Hematopoietic multipotent progenitor cell treated with erythropoietin and hydrocortisone succinate and interleukin-3 and kit ligand, for 8 days (in vitro differentiated cells): ENCODE data around the gene NAALADL2.

Source experiments
- DNase-seq: peaks from one replicate; pipeline ENCODE4 v3.0.0-alpha.2; 2015

NAALADL2 gene

DNA sequence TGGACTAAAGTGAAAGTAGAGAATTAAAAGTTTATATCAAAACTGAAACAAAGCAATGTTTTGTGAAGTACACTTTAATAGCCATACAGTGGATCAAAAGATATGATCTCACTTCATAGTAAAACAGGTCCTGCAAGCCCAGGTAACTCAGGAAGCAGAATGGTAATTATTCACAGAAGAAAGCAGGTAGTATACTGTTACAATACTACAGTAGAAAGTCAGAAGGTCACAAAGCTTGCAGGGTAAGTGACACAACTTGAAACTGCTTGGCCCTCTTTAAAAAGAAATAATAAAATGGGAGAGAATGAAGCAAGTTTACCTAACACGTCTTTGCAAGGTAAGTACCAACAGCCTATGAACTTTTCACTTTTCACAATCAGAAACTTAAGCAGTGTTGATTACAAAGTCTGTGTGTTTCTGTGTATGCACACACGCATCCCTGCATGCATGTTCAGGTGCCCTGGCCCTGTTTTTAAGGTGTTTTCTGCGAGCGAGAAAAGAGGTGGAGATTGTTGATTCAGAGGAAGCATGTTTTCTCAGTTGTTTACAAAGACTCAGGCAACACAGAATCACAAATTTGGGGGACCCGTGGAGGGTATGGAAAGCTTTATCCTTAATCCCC, at the start of gene NAALADL2:
NAALADL2 (plus strand) TSS at position 221 of the 622 bp plus-strand sequence.
- DNase-seq = no peak

DNA sequence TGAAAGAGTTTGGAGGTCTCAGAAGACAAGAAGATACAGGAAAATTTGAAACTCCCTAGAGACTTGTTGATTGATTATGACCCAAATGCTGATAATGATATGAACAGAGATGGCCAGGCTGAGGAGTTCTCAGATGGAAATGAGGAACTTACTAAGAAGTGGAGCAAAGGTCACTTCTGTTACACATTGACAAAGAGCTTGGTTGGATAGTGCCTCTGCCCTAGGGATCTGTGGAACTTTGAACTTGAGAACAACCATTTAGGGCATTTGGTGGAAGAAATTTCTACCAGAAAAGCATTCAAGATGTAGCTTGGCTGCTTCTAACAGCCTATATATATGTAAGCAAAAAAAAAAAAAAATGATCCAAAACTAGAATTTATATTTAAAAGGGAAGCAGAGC, 48.9 kb upstream of the NAALADL2 start:
- no peak for DNase-seq

DNA sequence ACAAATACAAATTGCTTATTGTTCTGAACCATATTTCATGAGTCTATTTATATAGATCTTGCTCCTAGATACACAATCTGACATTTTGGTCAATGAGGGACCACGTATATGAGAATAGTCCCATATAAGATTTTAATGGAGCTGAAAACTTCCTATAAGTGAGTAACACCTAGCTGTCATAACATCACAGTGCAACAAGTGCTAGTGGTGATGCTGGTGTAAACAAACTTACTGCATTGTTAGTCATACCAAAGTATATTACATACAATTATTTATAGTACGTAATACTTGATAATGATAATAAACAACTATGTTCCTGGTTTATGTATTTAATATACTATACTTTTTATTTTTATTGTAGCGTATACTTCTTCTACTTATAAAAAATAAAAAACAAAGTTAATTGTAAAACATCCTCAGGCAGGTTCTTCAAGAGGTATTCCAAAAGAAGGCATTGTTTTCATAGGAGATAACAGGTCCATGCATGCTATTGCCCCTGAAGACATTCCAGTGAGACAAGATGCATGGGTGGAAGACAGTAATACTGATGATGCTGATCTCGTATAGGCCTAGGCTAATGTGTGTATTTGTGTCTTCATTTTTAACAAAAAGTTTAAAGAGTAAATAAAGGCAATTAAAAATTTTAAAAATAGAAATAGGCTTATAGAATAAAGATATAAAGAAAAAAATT, 46.8 kb upstream of the NAALADL2 start:
- DNase-seq = no peak

DNA sequence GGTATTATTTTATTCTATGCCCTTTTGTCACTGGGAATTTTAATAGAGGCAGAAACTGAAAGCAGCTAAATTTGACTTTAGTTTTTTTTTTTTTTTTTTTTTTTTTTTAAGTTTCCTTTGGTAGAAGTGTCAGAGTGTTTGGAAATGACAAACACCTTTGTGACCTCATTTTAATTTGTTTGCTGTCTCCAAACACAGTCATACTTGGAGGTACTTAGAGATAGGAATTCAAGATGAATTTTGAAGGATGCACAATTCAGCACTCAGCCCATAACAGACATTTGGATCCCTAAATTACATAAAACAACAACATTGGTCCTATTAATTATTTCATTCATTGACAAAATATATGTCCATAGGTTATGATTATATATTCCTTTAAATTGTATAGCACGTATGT, 43.4 kb upstream of the NAALADL2 start:
- no peak for DNase-seq

DNA sequence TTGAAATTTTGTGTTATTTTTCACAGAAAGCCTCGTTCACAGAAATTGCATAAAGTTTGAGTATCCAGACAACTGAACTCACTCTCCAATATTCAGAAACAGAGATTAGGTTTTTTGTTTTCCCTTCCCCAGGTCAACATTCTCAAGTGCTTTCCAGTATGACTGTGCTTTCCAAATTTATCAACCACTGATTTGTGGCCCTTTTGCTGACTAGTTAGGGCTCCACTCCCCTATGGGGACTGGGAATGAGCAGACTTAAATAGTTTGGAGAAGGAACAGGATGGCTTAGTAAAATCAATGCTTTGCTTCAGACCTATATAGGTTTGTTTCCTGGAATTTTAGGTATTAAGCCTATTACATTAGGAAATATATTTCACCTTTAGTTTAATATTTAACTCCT, 38.2 kb upstream of the NAALADL2 start:
- DNase-seq = no peak

DNA sequence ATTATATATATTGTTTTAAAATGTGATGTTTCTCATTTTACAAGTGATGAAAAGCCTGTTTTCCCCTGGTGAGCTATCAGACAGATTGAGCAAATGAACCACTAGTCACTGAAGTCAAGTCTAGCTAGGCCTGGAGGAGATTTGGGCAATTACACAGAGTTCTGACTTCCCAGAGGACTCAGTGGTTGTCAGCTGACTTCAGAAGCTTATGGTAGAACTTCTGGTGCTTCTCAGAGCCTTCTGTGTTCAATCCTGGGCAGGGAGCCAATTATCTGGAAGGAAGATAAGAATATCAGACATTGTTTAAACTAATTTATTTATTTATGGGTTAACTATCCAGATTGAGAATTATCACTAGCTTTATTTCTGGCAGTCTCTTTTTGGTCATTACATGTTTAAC, 37.7 kb upstream of the NAALADL2 start:
- peak; percentile 9 for DNase-seq

DNA sequence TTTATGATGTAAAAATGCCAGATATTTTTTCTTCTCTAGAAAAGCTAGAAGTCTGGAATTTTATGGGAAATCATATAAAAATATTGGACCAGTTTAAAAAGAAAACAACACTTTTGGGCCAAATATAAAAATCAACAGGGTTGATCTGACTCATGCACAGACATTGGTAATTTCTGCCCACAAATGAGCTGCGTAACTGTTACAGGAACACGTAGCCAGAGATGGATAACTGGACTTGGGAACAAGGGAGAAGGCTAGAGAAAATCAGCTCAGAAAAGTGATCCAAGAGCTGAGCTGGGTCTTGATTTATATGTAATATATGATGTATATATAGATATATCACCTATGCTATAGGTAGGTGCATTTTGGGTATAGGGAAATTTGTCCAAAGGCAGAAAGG, 36.8 kb upstream of the NAALADL2 start:
- no peak for DNase-seq

DNA sequence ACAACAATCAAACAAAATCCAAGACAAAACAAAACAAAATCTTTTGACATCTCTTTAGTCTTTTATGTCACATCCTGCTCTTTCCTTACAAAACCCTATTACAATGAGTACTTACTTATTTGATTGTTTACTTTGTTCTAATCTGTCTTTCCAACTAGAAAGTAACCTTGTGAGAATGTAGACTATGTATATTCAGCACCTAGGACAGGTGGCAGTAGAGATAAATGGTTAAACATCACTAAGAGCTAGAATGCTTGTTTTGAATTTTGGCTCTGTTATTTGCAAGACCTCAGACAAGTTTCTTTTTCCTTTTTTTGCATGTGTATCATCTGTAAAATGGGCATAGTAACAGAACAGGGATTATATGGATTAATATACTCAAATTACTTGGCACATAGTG, 33.1 kb upstream of the NAALADL2 start:
- DNase-seq = no peak

DNA sequence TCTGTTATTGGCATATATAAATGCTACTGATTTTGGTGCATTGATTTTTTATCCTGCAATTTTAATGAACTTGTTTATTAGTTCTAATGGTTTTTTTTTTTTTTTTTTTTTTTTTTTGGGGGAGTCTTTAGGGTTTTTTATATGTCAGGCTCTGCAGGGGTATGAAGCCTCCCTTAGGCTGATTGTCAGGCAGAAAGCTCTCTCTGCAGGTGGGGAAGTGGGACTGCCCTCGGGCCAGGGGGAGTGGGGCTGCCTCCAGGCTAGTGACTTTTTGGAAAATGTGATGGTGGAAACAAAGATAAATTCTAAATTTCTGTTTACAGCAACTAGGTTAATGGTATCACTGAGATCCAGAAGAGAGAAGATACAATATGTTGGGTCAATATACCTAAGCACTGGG, 14.4 kb upstream of the NAALADL2 start:
- DNase-seq = no peak

DNA sequence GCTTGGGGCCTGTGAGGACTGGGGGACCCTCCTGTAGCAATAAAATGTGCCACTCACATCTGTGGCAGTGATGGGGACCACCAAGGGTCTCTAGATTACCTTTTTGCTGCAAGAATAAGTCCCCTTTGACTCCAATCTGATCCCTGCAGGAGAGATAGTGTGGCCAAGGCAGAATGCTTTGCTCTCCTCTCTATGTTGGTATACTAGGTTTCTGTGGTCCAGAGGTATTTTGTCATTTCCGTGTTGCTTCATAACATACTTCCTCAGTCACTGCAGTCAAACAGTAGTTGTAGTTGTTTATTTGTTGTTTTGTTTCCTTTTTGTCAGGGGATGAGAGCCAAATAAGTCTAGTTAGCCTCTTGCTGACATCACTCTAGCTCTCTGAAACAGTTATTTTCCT, 13.1 kb upstream of the NAALADL2 start:
- DNase-seq = no peak

DNA sequence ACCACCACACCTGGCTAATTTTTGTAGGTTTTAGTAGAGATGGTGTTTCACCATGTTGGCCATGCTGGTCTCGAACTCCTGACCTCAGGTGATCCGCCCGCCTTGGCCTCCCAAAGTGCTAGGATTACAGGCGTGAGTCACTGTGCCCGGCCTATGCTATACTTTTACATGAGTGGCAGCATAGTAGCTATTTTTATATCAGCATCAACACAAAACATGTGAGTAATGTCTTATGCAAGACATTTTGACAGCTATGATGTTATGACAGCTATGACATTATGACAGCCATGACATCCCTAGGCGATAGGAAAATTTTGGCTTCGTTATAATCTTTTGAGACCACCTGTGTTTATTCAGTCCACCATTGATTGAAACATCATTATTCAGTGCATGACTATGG, 4.1 kb upstream of the NAALADL2 start:
- no peak for DNase-seq

DNA sequence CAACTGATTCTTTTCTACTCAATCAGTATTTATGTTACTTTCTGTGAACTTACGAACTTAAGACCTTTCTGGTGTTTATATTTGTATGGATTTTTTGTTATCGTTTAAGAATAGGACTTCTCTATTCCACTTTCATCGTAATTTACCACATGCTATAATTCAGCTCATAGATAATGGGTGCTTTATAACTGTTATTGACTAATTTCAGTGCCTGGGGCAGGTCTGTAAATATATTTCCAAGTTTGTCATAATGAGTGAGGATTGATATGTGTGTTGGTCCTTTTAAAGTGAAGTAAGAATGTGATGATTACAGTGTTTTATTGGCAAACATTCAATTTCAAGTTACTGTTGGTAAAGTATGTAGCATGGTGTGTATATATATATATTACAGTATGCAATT, 1.8 kb upstream of the NAALADL2 start:
- DNase-seq = no peak

DNA sequence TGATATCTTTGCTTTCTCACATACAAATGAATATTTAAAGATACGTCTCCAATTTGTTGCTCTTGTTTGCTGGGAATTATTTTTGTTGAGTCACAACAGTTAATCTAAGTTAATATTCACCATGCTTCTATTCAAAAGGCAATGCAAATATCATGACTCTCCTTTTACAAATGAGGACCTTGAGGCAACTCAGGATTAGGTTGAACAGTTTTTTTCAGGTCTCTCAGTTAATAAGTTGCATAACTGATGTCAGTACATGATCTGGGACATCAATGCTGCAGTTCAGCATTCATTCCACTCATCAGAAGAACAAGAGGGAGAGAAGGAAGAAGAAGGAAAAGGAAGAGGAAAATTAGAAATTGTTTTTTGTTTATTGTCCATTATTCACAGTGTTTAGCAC, 781 bp upstream of the NAALADL2 start:
- no peak for DNase-seq

DNA sequence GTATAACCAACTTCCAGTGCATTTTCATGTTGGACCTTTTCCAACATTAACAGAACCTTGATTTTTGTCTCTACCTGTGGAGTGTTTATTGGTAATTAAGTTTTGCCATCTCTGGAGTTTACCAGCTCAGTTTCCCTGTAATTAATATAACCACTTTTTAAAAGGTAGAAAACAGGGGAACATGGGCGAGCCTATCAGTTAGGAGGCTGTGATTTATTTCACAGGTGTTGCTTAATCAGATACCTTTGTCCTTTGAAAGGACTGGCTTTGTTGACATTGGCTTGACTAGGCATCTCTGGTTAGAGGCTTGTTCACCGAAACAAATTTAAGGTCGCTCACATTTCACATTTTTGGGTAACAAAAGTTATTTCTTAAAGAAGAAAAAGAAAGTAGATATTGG, 622 bp downstream of the NAALADL2 start:
- DNase-seq = no peak

DNA sequence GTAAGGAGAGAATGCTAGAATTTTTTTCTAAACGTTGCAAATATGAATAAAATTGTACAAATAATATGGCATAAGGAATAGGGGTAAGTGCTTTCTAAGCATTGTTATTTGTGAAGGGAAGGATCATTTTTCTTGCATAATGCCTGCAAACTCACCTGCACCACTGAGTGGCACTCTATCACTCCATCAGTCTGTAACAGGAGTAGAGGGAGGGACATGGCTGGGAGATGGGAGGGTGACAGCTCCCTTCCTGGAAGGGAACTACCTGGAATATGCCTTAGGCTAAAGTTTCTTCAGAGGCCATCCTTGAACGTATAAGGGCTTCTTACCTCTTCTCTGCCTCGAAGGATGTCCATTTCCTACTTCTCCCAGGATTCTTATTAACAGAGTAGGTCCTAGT, 3.0 kb downstream of the NAALADL2 start:
- DNase-seq = no peak

DNA sequence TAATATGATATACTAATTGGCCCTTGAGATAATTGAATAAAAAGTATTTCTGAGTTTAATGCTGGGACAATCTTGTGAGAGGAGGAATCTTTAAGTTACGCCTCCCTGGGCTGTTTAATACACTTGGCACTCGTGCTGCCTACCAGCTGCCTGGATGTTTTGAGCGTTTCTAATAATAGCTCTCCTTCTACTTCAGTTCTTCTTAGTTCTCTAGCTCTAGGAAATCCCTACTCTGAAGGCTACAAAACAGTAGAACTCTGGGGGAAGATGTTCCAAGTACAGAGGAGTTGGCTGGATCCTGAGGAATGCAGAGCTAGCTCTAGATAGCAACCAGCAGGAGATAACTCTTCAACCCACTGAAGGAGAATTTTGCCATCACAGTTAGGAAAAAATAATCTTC, 3.5 kb downstream of the NAALADL2 start:
- no peak for DNase-seq

DNA sequence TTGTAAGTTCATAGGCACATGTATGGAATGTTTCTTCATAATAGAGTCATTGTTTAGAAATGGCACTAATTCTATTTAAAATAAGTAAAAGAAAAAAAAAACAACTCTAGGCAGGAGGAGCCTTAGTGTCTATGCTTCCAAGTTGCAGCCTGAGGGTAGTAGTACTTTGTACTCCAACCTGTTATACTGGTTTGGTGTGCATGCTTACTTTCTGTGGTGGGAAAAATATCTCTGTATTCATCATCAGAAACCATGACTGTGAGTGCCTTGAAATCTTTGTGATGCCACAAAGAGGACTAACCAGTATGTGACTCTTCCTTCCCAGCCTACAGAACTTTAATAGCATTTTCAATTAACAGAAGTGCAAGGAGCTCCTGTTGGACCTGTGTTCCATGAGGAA, 4.4 kb downstream of the NAALADL2 start:
- DNase-seq = no peak

DNA sequence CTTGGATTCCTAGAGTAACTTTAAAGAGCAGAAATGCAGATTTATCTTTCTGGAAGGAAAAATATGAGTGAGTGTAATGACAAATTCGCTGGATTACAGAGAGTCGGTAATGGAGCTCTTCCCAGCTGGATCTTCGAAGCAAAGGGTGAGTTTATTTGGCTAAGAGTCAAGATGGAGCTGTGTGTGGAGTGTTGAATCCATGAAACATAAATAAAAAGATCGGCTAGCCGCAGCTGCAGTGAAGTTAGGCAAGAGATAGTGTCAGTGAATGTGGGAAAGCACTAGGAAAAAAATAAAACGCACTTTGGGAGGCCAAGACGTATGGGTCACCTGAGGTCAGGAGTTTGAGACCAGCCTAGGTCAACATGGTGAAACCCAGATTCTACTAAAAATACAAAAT, 10.3 kb downstream of the NAALADL2 start:
- no peak for DNase-seq

DNA sequence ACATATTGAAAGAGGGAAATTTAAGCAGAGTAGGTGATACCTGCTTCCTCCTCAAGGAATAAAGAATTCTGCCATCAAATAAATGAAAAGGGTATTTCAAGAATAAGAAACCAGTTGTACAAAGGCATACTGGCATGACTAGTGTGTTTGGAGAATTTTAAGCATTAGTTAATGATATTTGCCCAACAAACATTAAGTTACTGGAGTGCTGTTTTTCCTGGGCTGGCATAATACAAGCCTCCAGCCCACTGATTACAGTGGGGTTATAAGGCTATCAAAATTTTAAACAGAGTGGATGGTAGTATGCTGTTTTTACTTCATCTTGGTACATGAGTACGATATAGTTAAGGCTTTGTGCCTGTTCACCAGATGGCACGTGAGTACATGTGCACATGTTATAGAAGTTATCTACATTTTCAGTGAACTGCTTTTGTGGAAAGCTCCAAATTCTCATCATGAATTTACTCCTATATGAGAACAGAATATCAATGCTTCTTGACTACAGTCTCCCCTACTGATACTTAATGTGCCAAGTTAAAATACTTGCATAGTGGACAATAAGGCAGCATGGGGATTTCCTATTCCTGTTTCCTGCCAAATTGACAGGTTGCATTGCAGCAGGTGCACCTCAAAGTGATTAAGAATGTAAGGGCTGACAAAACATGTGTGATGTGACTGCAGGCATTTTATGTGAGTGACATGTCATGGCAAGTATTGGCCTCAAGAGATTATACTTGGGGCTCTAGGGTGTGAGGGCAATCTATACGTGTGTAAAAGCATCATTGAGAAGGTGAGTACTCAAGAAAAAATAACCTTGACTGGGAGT, 14.9 kb downstream of the NAALADL2 start:
- DNase-seq = no peak

DNA sequence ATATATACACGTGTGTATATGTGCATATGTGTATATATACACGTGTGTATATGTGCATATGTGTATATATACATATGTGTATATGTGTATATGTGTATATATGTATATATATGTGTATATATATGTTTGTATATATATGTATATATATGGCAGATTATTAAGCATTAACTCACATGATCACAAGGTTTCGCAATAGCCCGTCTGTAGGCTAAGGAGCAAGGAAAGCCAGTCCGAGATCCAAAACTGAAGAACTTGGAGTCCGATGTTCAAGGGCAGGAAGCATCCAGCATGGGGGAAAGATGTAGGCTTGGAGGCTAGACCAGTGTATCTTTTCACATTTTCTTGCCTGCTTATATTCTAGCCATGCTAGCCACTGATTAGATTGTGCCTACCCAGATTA, 23.7 kb downstream of the NAALADL2 start:
- no peak for DNase-seq

DNA sequence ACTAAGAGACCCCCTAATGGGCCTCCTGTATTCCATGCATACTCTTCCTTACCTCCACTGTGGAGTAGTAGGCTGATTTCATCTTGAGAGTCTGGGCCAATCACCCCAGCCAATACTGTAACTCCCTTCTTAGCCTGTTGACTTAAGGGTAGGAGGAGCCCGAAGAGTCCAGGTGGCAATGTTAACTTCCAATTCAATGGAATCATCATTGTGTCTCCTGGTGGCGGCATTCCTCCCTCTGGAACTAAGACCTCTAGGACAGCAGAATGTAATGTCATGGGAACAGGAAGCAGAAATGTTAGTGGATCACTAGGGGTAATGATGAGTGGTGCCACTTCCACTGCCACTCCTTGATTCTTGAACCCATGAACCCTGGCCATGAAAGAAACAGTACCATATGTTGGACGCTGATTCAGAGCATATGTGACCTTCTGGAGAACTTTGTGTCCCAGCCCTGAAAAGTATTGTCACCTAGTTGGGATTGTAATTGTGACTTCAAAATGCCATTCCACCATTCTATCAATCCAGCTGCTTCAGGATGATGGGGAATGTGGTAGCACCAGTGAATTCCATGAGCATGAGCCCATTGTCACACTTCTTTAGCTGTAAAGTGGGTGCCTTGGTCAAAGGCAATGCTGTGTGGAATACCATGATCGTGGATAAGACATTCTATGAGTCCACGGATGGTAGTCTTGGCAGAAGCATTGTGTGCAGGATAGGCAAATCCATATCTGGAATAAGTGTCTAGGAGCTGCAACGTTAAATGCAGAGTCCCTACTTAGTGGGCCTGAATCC, 24.9 kb downstream of the NAALADL2 start:
- DNase-seq = no peak

DNA sequence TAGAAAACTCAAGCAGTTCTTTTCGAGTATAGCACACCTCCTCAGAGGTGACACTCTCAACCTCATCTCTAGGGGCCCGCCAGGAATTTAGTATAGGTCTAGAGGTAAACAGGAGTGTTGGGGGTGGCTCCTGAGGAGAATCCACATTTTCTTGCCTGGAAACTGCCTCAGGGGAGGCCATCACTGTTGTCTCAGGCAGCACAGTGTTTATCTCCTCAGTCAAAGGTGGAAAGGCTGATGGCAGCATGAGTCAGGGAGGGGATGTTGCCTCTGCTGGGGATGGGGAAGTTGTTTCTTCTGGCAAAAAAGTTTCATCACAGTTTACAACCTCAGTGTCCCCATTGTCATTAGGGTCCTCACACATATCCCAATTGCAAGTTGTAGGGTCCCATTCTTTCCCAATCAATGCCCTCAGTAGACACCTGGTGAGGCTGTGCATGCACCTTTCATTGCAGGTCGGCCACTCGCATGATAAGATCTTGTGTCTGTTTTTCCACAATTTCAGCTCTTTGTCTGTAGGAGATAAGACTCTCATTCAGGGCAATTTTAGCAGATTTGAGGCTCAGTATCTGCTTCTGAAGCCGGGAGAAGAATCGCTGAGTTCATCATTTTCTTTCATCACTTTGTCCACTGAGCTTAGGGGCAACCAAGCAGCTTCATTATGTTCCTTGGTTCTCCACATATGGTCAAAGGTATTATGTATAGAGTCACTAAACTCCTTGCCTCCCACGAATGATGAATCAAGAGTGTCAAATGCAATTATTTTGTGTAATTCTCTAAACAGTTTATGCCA, 25.8 kb downstream of the NAALADL2 start:
- no peak for DNase-seq
